Measurements from ENCODE around the gene INTS6. TPM values are rescaled to one million over a fixed set of nuclear protein-coding genes. Genes with fewer than 3 reads are reported as not detected.

Gene INTS6
- total and polyA plus RNA-seq, 2 donors (not counting 1 experiment from before 2014, with no cell fraction given), result 15.4 to 74.7 TPM

GRCh38 chr13:51380269-51380668 lies 72.6 kb downstream of the INTS6 start:
- Mint-ChIP-seq H3K27ac (no peak overlapping the region), H3K4me1 (no peaks in the 10 kb centered on the region), H3K9me3 (ENCODE audit: insufficient read depth) (no peaks in the 10 kb centered on the region), H3K4me3 (no peak overlapping the region), H3K27me3 (no peaks in the 10 kb centered on the region)
- TF ChIP-seq EZH2 (IDR thresholded peaks at IDR 0.05; ENCODE audit: borderline replicate concordance, insufficient read depth, low read depth, low read length, poor library complexity, severe bottlenecking) (no peak), CTCF (IDR thresholded peaks at IDR 0.05) (no peak)
- no CpG with 5 or more reads among the region's 4 CpGs for WGBS (ENCODE audit: insufficient coverage)
- Histone ChIP-seq H3K4me2 (replicated peaks; ENCODE audit: low read depth, low read length, poor library complexity, severe bottlenecking) (no peak overlapping the region), H3K27ac (ENCODE audit: low read length in 2 of 2) (no peak overlapping the region), H3K9me3 (ENCODE audit: control extremely low read depth in 1 of 3, control insufficient read depth in 2 of 3, insufficient read depth in 1 of 3, low read length in 2 of 3) (no peaks in the 10 kb centered on the region), H3K36me3 (replicated peaks in 1 of 2; ENCODE audit: control extremely low read depth in 1 of 2, control insufficient read depth in 1 of 2, extremely low read depth in 1 of 2, insufficient read depth in 2 of 2, low read length in 1 of 2) (peaks cover 21 to 54% of the 10 kb centered on the region in 2 experiments), H3K4me3 (ENCODE audit: control extremely low read depth in 1 of 5, extremely low read depth in 1 of 5, insufficient read depth in 1 of 5, low read depth in 2 of 5, low read length in 4 of 5) (no peak overlapping the region), H3K79me2 (ENCODE audit: control insufficient read depth, insufficient read depth, low read length) (no peaks in the 10 kb centered on the region), H2AFZ (ENCODE audit: insufficient read depth, low read depth, low read length, poor library complexity, severe bottlenecking) (no peak overlapping the region), H3K27me3 (replicated peaks in 1 of 4; ENCODE audit: control extremely low read depth in 1 of 4, control insufficient read depth in 3 of 4, insufficient read depth in 4 of 4, low read length in 3 of 4) (no peaks in the 10 kb centered on the region), H3K4me1 (ENCODE audit: control insufficient read depth in 2 of 2, insufficient read depth in 2 of 2, low read length in 2 of 2) (no peaks in the 10 kb centered on the region), H4K20me1 (ENCODE audit: control insufficient read depth, insufficient read depth, low read length, poor library complexity, severe bottlenecking) (no peaks in the 10 kb centered on the region), H3K9ac (ENCODE audit: low read length) (no peak overlapping the region)
- ChIA-PET CTCF (interaction anchor here (0.6 kb wide), 1 partner anchor 25 kb away, joined by 3 read pairs; no protein-coding TSS in a partner anchor), POLR2A (no interaction called here)
- intact Hi-C loops (cut with micrococcal nuclease), result no loop called here
- DNase-seq, result no peak
- no peak for ATAC-seq (ENCODE audit: low read depth)

- Histone ChIP-seq H3K9me3 (ENCODE audit: control extremely low read depth in 1 of 3, control insufficient read depth in 2 of 3, insufficient read depth in 1 of 3, low read length in 2 of 3) (no peaks in the 10 kb centered on the region), H3K27me3 (replicated peaks in 1 of 4; ENCODE audit: control extremely low read depth in 1 of 4, control insufficient read depth in 3 of 4, insufficient read depth in 4 of 4, low read length in 3 of 4) (no peaks in the 10 kb centered on the region), H3K4me3 (ENCODE audit: control extremely low read depth in 1 of 5, extremely low read depth in 1 of 5, insufficient read depth in 1 of 5, low read depth in 2 of 5, low read length in 4 of 5) (no peak overlapping the region), H3K4me1 (ENCODE audit: control insufficient read depth in 2 of 2, insufficient read depth in 2 of 2, low read length in 2 of 2) (no peaks in the 10 kb centered on the region), H3K79me2 (ENCODE audit: control insufficient read depth, insufficient read depth, low read length) (no peaks in the 10 kb centered on the region), H4K20me1 (ENCODE audit: control insufficient read depth, insufficient read depth, low read length, poor library complexity, severe bottlenecking) (no peaks in the 10 kb centered on the region), H2AFZ (ENCODE audit: insufficient read depth, low read depth, low read length, poor library complexity, severe bottlenecking) (no peak overlapping the region), H3K4me2 (replicated peaks; ENCODE audit: low read depth, low read length, poor library complexity, severe bottlenecking) (no peak overlapping the region), H3K36me3 (replicated peaks in 1 of 2; ENCODE audit: control extremely low read depth in 1 of 2, control insufficient read depth in 1 of 2, extremely low read depth in 1 of 2, insufficient read depth in 2 of 2, low read length in 1 of 2) (peaks cover 9 to 70% of the 10 kb centered on the region in 2 experiments), H3K27ac (ENCODE audit: low read length in 2 of 2) (no peak overlapping the region), H3K9ac (ENCODE audit: low read length) (no peak overlapping the region)
- intact Hi-C loops (cut with micrococcal nuclease), result no loop called here
- Mint-ChIP-seq H3K4me1 (no peaks in the 10 kb centered on the region), H3K27me3 (no peaks in the 10 kb centered on the region), H3K4me3 (no peak overlapping the region), H3K27ac (no peak overlapping the region), H3K9me3 (ENCODE audit: insufficient read depth) (no peaks in the 10 kb centered on the region)
- TF ChIP-seq CTCF (IDR thresholded peaks at IDR 0.05) (no peak), EZH2 (IDR thresholded peaks at IDR 0.05; ENCODE audit: borderline replicate concordance, insufficient read depth, low read depth, low read length, poor library complexity, severe bottlenecking) (no peak)
- ATAC-seq (ENCODE audit: low read depth) (no peak), DNase-seq (no peak)
- POLR2A ChIA-PET, result no interaction called here
- 94% methylated on average over 1 of the region's 2 CpGs for WGBS (ENCODE audit: insufficient coverage)
- CTCF ChIA-PET, result no interaction called here
Observed at GRCh38 chr13:51373451-51373850, 79.4 kb downstream of the INTS6 start.

Measured in B cell (primary cell).